Caco-2 (cell line): ENCODE measurements around the gene RXFP1. TPM values are rescaled to one million over a fixed set of nuclear protein-coding genes. Genes with fewer than 3 reads are reported as not detected.

Experiments
- BruUV-seq: library from RNA; stranded (reverse); fragments of 400-500 nt; replicated peaks from 2 replicates; lab custom pipeline; 2021; lab: Mats Ljungman, UMichigan
- CTCF ChIA-PET: fragments of 300-600 bp; sonication (Branson Sonifier 250); formaldehyde crosslinking; loops from one replicate; lab custom pipeline; 2022; ENCODE audit warnings: antibody characterized with exemption; lab: Charles Lee
- POLR2A ChIA-PET: fragments of 300-600 bp; sonication (Branson Sonifier 250); formaldehyde crosslinking; loops from one replicate; lab custom pipeline; 2022; ENCODE audit warnings: antibody characterized with exemption; lab: Charles Lee
- DNase-seq, 2 experiments: peaks; one replicate each; pipeline versions ENCODE4 v3.0.0 to v3.0.0-alpha.2; 2020 to 2022
- H3K27me3 ChIP-seq: replicated peaks from 2 replicates; pipeline ENCODE4 v1.6.0; 2011; ENCODE audit warnings: low read length; ENCODE audit not compliant: control insufficient read depth, insufficient read depth
- H3K36me3 ChIP-seq: 2 replicates; pipeline ENCODE4 v1.5.1; 2011; ENCODE audit warnings: low read length; ENCODE audit not compliant: control insufficient read depth, insufficient read depth
- H3K4me1 ChIP-seq: fragments of 250-450 bp; sonication (Bioruptor Pico); 2 replicates; pipeline ENCODE4 v1.5.1; 2020; ENCODE audit warnings: mild to moderate bottlenecking
- H3K4me3 ChIP-seq: 2 replicates; pipeline ENCODE4 v1.5.1; 2011; ENCODE audit warnings: low read depth, mild to moderate bottlenecking, control low read depth, low read length
- H3K9me3 ChIP-seq: fragments of 250-450 bp; sonication (Bioruptor Pico); 2 replicates; pipeline ENCODE4 v1.5.1; 2020; ENCODE audit warnings: mild to moderate bottlenecking, moderate library complexity
- H3K27ac Mint-ChIP-seq: one replicate; pipeline ENCODE4 v1.8.0; 2022; ENCODE audit warnings: mixed read lengths; ENCODE audit not compliant: unreplicated experiment
- H3K27me3 Mint-ChIP-seq: one replicate; pipeline ENCODE4 v1.8.0; 2022; ENCODE audit warnings: mixed read lengths; ENCODE audit not compliant: insufficient read depth, unreplicated experiment
- H3K36me3 Mint-ChIP-seq: one replicate; pipeline ENCODE4 v1.8.0; 2022; ENCODE audit warnings: mild to moderate bottlenecking, mixed read lengths; ENCODE audit not compliant: insufficient read depth, unreplicated experiment
- H3K4me1 Mint-ChIP-seq: one replicate; pipeline ENCODE4 v1.8.0; 2022; ENCODE audit warnings: low read depth, mixed read lengths; ENCODE audit not compliant: unreplicated experiment
- H3K4me3 Mint-ChIP-seq: one replicate; pipeline ENCODE4 v1.8.0; 2022; ENCODE audit warnings: mild to moderate bottlenecking, moderate library complexity, mixed read lengths; ENCODE audit not compliant: unreplicated experiment
- H3K9me3 Mint-ChIP-seq: one replicate; pipeline ENCODE4 v1.8.0; 2022; ENCODE audit warnings: mixed read lengths; ENCODE audit not compliant: unreplicated experiment
- CTCF ChIP-seq, 2 experiments: fragments of 200-600 bp in 1 of 2; IDR thresholded peaks; 1 replicate in 1 of 2; 2 replicates in 1 of 2; pipeline versions ENCODE4 v1.5.1 to v1.8.0; 2011 to 2022; ENCODE audit warnings: antibody characterized with exemption in 1 of 2, control low read depth in 1 of 2, inconsistent platforms in 1 of 2, low read depth in 1 of 2, low read length in 1 of 2, mild to moderate bottlenecking in 1 of 2, moderate library complexity in 1 of 2; ENCODE audit not compliant: insufficient read depth in 1 of 2, severe bottlenecking in 1 of 2, unreplicated experiment in 1 of 2
- intact Hi-C: fragments of 100-400 bp; cut with micrococcal nuclease; formaldehyde crosslinking; loops from one replicate; pipeline ENCODE4 v1.10.0; 2022; ENCODE audit not compliant: unreplicated experiment
- total RNA-seq: library from RNA; stranded (reverse); gene quantifications from 2 replicates; pipeline ENCODE4 v1.2.3, GENCODE V29; 2022

Gene RXFP1
- total RNA-seq, 1 experiment from 2014 or later = not detected

- no peak overlapping the region for H3K27ac Mint-ChIP-seq
These were observed 58.4 kb downstream of the RXFP1 start for GRCh38 chr4:158580064-158580463.

GRCh38 chr4:158581161-158581560 lies 59.5 kb downstream of the RXFP1 start:
- H3K9me3 ChIP-seq = no peaks in the 10 kb centered on the region
- intact Hi-C loops = no loop called here
- H3K4me3 ChIP-seq = no peak overlapping the region
- H3K4me1 Mint-ChIP-seq = no peaks in the 10 kb centered on the region
- H3K27me3 Mint-ChIP-seq = no peaks in the 10 kb centered on the region
- ChIA-PET CTCF (no interaction called here), POLR2A (no interaction called here)
- H3K9me3 Mint-ChIP-seq = no peaks in the 10 kb centered on the region
- BruUV-seq = no TSS peak
- no peak overlapping the region for H3K27ac Mint-ChIP-seq
- TF ChIP-seq CTCF (IDR thresholded peaks at IDR 0.05; ENCODE audit: insufficient read depth in 1 of 2, low read depth in 1 of 2, low read length in 1 of 2, severe bottlenecking in 1 of 2, unreplicated experiment in 1 of 2) = no peak
- no peaks in the 10 kb centered on the region for H3K36me3 Mint-ChIP-seq
- no peak overlapping the region for H3K4me3 Mint-ChIP-seq
- no peaks in the 10 kb centered on the region for H3K27me3 ChIP-seq
- DNase-seq = no peak
- no peaks in the 10 kb centered on the region for H3K4me1 ChIP-seq
- no peaks in the 10 kb centered on the region for H3K36me3 ChIP-seq

More at GRCh38 chr4:158580064-158580463, 58.4 kb downstream of the RXFP1 start:
- Histone ChIP-seq H3K4me3 (no peak overlapping the region), H3K4me1 (no peaks in the 10 kb centered on the region), H3K27me3 (no peaks in the 10 kb centered on the region), H3K9me3 (no peaks in the 10 kb centered on the region), H3K36me3 (no peaks in the 10 kb centered on the region)
- Mint-ChIP-seq H3K4me3 (no peak overlapping the region), H3K4me1 (no peaks in the 10 kb centered on the region), H3K36me3 (no peaks in the 10 kb centered on the region), H3K9me3 (no peaks in the 10 kb centered on the region), H3K27me3 (no peaks in the 10 kb centered on the region)
- intact Hi-C loops = no loop called here
- TF ChIP-seq CTCF (IDR thresholded peaks at IDR 0.05; ENCODE audit: insufficient read depth in 1 of 2, low read depth in 1 of 2, low read length in 1 of 2, severe bottlenecking in 1 of 2, unreplicated experiment in 1 of 2) = no peak
- no TSS peak for BruUV-seq
- DNase-seq = no peak
- ChIA-PET POLR2A (no interaction called here), CTCF (no interaction called here)

GRCh38 chr4:158586881-158587280 lies 65.2 kb downstream of the RXFP1 start:
- Histone ChIP-seq H3K36me3 (no peaks in the 10 kb centered on the region), H3K27me3 (no peaks in the 10 kb centered on the region), H3K4me3 (no peak overlapping the region), H3K4me1 (no peaks in the 10 kb centered on the region), H3K9me3 (no peaks in the 10 kb centered on the region)
- TF ChIP-seq CTCF (IDR thresholded peaks at IDR 0.05; ENCODE audit: insufficient read depth in 1 of 2, low read depth in 1 of 2, low read length in 1 of 2, severe bottlenecking in 1 of 2, unreplicated experiment in 1 of 2) = no peak
- no TSS peak for BruUV-seq
- no peak overlapping the region for H3K4me3 Mint-ChIP-seq
- ChIA-PET CTCF (interaction anchor here (0.6 kb wide), 1 partner anchor 239 kb away, joined by 5 read pairs; no protein-coding TSS in a partner anchor), POLR2A (no interaction called here)
- no peak for DNase-seq
- H3K36me3 Mint-ChIP-seq = no peaks in the 10 kb centered on the region
- no peaks in the 10 kb centered on the region for H3K4me1 Mint-ChIP-seq
- no peaks in the 10 kb centered on the region for H3K9me3 Mint-ChIP-seq
- intact Hi-C loops = no loop called here
- H3K27me3 Mint-ChIP-seq = peaks cover 3% of the 10 kb centered on the region
- H3K27ac Mint-ChIP-seq = no peak overlapping the region
